HG03565 (cell line): ENCODE data around the gene RUNX2.

ENCODE experiments used
- ATAC-seq: cut with Tn5 transposase; IDR thresholded peaks from one replicate; pipeline ENCODE4 v1.9.1; 2021; ENCODE audit warnings: mild to moderate bottlenecking, moderate library complexity; ENCODE audit not compliant: unreplicated experiment

The RUNX2 gene

DNA sequence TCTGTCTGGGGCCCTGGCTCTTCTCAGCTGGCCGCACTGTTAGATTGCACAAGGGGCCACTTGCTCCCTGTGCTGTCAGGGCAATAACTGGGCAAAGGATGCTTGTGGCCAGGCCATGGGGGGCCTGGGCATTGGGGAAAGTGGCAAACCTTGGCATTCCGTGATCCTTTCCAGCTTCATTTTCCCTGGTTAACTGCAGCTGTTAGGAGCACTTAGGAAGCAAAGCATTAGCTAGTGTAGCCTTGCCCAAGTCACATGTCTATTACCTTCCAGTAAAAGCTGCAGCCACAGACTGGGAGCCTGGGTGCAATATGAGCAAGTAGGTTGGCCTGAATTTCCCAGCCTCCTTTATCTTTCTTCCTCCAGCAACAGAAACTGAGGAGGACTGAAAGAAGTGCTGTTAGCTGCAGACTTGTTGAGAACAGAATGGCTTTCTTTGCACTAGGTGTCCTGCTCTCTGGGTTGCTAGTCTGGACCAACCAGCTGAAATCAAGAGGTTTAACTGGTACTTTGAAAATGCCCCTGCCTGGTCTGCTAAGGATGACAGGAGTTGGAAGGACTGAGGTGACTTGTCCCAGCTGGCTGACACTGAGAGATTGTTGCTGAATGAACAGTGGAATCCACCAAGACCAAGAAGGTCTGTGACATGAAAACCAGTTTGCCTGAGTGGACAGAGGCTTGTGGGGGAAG, 361.9 kb downstream of the RUNX2 start:
- ATAC-seq = no peak

DNA sequence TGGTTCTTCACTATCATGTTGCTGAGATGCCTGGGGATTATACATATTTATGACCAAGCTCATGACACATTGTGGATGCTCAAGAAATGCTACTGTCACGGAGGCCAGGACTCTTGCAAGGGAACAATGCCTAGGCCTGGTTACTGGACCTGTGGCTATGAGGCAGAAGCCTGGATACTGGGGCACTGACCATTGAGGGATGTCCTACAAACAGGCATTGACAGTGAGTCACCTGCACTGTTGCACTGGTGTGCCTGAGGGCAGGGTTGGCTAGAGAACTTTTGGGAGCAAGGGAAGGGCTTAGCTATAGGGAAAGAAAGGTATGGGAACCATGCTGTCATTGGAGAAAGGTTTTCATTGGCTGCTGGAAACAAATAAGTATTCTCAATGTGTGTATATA, 362.7 kb downstream of the RUNX2 start:
- no peak for ATAC-seq

DNA sequence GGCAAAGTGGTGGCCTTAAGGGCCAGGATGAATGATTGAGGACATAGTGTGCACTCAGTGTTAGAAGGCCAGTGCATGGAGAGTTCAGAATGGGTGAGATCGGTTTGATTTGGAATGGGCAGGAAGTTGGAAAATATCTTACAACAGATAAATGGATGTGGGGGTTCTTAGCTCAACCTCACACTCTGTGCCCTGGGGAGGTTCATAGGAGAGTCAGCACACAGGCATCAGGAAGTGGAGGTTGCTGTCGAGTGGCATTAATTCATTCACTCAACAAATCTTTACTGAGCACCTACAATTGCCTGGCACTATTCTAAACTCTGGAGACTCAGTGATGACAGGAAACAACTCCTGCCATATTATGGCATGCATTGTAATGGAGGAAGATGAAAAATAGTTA, 363.3 kb downstream of the RUNX2 start:
- ATAC-seq = no peak

DNA sequence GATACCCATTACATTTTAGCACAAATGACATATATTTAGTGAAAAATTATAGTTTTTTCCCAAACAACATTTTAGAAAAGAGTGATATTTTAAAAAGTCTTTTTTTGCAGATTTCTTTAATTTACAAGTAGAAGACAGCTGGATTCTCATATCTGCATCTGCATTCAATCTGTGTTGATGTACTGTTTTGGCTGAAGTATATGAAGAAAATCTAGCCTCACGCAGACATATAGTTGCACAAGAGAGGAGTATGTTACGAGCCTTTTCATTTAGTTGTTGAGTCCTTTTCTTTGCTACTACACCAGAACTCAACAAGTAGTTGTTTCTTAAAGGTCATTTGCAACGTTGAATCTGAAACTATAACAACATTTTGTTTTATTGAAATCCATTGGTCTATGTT, 363.9 kb downstream of the RUNX2 start:
- ATAC-seq = no peak

DNA sequence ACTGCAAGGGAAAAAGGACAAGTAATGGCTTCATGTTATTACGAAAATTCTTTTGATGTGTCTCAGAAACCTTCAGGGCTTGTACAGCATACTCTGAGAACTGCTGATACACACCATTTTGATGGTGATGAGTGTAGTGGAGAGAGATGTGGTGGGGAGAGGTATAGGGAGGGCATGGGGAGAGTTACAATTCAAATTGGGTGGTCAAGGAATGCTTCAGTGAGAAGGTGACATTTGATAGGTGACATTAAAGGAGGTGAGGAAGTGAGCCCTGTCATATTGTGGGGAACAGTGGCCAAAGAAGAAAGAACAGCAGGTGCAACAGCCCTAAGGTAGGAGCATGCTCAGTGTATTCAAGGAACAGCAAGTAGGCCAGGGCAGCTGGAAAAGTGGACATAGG, 368.6 kb downstream of the RUNX2 start:
- no peak for ATAC-seq

DNA sequence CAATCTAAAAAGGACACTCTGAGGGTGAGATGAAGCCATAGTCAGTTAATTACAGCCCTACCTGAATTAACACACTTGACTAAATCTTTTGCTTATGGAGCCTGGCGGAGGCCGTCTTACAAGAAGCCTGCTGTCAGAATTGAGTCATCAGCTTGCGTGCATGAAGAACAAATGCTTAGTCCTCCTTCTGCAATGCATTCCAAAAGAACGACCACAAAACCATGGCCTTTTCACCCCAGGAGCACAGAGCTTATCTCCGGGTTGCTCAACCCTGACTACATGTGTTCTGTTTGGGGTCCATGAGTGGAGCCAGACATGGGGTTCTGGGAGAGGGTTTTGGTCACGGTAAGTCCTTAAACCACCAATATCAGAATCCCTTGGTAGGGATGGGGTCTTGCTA, 369.5 kb downstream of the RUNX2 start:
- peak; percentile 91 for ATAC-seq

DNA sequence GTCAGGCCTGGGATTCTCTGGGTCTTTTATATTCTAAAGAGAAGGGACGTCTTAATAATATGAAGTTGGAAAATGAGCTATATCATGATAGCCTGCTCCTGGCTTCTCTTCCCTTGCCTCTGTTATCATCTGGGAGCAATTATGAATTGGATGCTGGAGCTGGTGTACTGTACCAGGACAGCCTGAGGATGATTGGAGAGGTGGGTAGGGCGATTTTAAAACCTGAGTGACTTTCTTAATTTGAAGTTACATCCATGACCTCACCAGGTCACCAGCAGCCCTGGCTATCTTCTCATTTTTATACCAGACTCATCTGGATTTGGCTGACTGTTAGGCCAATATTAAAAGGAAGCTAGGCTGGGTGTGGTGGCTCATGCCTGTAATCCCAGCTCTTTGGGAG, 369.9 kb downstream of the RUNX2 start:
- ATAC-seq = no peak

DNA sequence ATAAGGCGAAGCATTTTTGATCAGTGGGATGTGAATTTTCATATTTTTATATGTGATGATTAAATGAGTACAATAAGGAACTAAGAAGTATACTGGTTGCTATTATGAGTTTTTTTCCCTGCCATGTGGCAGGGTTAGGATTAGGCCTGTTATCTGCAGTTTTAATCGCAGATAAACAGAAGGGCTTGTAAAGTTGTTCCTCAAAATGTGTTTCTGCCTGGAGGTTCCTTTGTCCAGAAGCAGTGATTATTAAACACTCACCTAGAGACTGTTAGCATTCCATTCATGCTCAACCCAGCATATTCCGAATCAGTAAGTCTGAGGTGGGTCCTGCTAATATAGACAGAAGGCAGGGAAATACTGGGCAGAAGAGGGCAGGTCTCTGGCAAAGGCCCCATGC, 371.5 kb downstream of the RUNX2 start:
- no peak for ATAC-seq

DNA sequence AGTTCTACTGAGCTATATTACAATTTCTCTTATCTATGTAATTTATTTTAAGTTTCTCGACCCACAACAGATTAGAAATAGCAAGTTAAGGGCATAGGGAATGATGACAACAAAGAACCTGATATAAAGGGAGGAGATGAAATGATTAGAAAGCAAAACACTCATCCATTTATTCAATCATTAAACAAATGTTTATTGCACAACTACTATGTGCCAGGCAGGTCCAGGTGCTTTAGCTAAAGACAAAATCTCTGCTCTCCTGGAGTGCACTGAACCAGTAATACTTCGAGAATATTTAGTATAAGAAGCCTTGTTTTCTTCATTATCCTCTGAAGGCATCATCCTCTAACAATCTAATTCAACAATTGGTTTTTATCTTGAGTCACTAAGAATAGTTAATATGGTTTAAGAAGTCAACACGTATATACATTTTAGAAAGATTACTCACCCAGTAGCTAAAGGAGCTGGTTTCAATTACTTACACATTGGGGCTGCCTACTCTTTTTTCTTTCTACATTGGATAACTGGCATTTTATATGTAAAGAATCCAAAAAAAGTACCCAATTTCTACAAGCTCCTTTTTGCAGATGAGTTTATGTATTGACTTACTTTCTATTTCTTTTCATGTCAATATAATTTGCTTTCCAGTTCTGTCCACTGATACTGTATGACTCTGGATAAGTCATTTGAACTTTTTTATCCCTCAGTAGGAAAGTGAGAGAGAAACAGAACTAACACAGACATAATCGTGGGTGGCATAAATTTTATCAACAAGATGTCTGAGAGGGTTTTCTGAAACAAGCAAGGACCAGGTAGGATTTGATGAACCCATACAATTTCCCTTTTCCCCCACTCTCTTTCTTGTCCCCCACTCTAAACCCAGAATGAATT, 375.0 kb downstream of the RUNX2 start:
- ATAC-seq = no peak

DNA sequence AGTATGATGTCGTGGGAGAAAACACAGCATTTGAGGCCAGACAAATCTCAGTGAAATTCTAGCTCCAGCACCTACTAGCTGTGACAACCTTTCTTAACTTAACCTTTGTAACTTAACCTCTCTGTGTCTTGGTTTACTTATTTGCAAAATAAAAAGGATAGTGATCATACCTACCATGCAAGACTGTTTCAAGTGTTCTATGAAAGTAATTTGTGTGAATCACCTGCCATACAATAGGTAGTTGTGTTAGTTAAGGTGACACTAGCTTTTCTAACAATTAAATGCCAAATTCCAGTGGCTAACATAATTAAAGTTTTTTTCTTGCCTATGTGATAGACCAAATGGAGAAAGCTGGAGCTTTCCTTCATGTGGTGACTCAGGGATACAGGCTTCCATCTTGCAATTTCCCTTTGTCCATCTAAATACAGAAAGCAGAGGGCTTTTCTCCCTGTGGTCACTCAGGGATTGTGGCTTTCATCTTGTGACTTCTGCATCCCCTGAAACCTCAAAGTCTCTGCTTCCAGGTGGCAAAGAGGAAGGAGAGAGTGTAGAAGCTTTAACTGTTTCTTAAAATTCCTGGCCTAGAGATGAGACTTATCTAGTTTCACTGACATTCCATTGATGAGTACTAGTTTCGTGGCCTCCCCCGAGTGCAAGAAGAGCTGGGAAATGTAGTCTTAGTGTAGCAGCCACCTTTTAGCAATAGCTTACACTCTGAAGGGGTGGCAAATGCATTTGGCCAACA, 376.1 kb downstream of the RUNX2 start:
- no peak for ATAC-seq

DNA sequence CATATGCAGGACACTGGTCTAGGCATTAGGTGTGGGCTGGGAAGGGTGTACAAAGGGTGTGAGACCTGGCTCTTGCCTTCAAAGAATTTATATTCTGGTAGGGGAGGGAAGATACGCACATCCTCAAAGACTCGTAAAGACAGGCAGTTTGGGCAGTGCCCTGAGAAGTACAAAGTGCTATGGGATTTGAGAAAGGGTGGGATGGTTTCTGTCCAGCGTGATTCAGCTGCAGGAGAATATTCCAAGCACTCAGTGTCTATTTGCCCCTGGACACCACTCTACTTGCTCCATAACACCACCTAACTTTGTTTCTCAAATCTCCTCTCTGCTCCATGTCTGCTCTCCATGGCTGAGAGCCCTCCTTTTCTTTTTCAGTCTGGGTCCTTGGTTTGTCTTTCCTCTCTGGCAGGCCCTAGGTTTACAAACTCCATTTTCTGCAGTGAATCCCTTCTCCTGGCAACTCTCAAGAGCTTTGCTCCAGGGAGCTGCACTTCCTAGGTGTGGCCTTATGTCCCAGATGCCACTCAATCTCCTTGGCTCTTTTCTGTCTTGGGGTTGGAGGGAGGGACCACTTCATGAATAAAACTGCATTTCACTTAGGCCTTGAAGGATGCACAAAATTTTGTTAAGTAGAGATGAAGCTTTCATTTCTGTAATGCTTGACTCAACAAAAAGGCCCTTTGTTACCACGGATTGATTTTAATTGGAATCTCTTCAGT, 377.2 kb downstream of the RUNX2 start:
- no peak for ATAC-seq

DNA sequence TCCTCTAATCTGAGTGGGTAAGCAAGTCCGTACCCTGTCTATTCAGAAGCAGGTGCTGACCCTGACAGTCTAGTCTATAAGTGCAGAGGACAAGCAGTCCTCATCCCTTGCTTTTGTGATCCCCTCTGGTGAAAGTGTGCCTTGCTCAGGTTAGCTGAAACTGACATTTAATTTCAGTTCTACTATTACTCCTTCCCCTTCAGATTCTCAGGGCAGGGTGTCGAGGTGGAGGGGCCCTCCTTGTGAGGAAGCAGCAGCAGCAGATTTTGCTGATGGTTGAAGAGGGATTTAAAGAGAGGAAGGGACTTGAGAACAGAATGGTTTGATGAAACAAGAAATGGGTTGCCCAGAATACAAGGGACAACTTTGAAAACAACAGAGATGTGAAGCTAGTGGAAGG, 378.2 kb downstream of the RUNX2 start:
- no peak for ATAC-seq

DNA sequence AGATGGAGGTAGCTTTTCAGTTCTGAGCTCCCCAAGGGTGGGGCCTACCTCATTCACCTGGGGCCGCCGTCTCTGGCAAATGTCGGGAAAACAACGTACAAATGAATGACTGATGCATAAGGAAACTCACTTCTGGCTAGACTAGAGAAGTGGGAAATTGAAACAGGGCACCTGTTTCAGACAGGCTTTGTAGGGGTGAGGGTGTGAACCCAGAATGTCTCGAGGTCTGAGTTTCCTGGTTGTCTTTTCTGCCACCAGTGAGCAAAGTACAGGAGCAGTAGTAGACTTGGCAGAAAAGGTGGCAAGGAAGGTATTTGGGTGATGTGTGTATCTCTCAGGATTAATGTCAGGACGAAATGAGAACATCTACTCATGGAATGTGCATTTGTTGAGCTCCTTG, 379.0 kb downstream of the RUNX2 start:
- ATAC-seq = no peak

DNA sequence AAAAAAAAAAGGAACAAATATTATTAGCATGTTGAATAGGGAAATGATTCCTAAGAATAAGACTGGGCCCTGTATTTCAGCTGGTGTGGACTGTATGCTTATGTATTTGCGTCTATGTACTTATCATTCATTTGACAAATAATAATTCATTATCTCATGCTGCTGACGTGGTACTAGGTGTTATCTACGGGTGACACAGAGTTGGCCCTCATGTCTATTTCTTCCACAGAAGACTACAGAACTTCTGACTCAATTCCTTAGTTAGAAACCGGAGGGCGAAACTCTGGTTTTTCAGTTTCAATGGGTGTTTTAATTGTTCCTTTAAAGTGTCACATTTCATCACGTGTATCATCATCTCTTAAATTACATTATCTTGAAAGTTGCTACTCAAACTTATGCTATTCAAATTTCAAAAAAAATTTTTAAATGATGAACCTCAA, 381.7 kb downstream of the RUNX2 start:
- peak; percentile 68 for ATAC-seq

DNA sequence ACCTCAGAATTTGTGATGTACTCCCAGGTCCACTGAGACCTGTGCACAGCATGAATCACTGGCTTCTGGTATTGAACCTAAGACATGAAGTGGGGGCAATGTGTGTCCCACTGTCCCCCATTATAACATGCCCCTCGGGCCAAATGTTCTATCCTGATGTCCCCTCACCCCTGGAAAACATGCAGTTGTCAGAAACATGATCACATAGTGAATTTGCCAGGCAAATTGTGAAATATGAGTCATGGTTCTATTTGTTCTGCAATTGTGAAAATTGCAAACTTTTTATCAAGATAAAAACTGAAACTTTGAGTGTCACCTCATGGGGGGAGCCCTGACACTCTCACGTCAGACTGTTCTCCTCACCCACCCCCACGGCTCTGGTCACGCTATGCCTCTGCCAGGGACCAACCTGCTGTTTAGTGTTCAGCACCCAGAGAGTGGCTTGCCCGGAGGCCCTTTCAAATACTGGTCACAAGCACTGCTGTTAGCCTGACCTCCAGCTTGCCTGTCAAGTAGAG, 382.2 kb downstream of the RUNX2 start:
- peak; percentile 60 for ATAC-seq

DNA sequence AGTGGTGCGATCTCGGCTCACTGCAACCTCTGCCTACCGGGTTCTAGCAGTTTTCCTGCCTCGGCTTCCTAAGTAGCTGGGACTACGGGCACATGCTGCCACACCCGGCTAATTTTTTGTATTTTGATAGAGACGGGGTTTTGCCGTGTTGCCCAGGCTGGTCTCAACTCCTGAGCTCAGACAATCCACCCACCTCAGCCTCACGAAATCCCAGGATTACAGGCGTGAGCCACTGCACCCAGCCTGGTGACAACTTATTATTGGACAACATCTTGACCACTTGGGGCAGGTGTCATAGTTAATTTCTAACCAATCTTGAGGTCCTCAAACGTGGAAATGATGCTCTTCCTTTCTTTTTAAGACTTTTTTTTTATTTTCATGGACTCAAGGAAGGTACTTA, 383.9 kb downstream of the RUNX2 start:
- no peak for ATAC-seq

DNA sequence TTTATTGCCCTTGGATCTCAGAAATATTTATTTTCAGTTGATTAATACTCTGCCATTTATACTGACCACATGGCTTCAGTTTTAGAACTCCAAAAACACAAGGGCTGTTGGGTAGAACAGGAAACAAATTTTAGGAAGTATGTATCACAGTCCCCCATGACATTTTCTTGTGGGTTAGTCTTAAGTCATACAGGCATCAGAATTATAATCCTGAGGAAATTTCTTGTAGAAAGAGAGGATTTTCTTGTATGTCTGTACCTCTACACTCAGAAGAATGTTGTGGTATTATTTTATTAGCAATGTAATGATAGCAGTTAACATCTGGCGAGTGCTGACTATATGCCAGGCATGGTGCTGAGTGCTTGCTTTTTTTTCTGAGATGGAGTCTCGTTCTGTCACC, 384.7 kb downstream of the RUNX2 start:
- ATAC-seq = no peak
